CD4-positive, alpha-beta memory T cell (primary cell): ENCODE results near the gene IFI27L2. TPM values are rescaled to one million over a fixed set of nuclear protein-coding genes. Genes with fewer than 3 reads are reported as not detected.
A peak's percentile ranks its signal among the peaks of the same experiment; 100 is the strongest.

Experiments used
- CTCF ChIA-PET: fragments of 350-600 bp; sonication (Branson Sonifier 250); formaldehyde crosslinking; loops from one replicate; lab custom pipeline; 2021; ENCODE audit warnings: inconsistent platforms; ENCODE audit not compliant: partially characterized antibody; lab: Charles Lee
- POLR2A ChIA-PET: fragments of 350-600 bp; sonication (Branson Sonifier 250); formaldehyde crosslinking; loops from one replicate; lab custom pipeline; 2021; ENCODE audit not compliant: partially characterized antibody; lab: Charles Lee
- DNase-seq, 5 donors: peaks; one replicate each; pipeline versions ENCODE4 v3.0.0 to v3.0.0-alpha.2; 2020 to 2022; ENCODE audit warnings: mixed read lengths in 1 of 5
- H3K27ac ChIP-seq: one replicate; pipeline ENCODE4 v1.7.0; 2013; ENCODE audit warnings: low read depth, low read length
- H3K27me3 ChIP-seq: 2 replicates; pipeline ENCODE4 v1.7.0; 2013; ENCODE audit warnings: mild to moderate bottlenecking, low read length, moderate library complexity; ENCODE audit not compliant: insufficient read depth
- H3K36me3 ChIP-seq: 2 replicates; pipeline ENCODE4 v1.7.0; 2013; ENCODE audit warnings: mild to moderate bottlenecking, low read length, moderate library complexity; ENCODE audit not compliant: insufficient read depth
- H3K4me1 ChIP-seq: 2 replicates; pipeline ENCODE4 v1.7.0; 2013; ENCODE audit warnings: mild to moderate bottlenecking, low read length, moderate library complexity; ENCODE audit not compliant: insufficient read depth
- H3K4me3 ChIP-seq, 2 donors: one replicate each; pipeline ENCODE4 v1.7.0; 2013; ENCODE audit warnings: low read length in 2 of 2, mild to moderate bottlenecking in 1 of 2
- H3K9me3 ChIP-seq, 2 donors: one replicate each; pipeline ENCODE4 v1.7.0; 2013; ENCODE audit warnings: low read length in 2 of 2, control low read depth in 1 of 2; ENCODE audit not compliant: control insufficient read depth in 1 of 2
- H3K27ac Mint-ChIP-seq, 7 donors: one replicate each; pipeline ENCODE4 v1.8.0; 2020 to 2021; ENCODE audit warnings: mixed read lengths in 7 of 7, mild to moderate bottlenecking in 6 of 7, inconsistent platforms in 3 of 7, moderate library complexity in 3 of 7
- H3K27me3 Mint-ChIP-seq, 2 donors: one replicate each; pipeline ENCODE4 v1.8.0; 2020 to 2021; ENCODE audit warnings: mixed read lengths in 2 of 2
- H3K36me3 Mint-ChIP-seq, 2 donors: one replicate each; pipeline ENCODE4 v1.8.0; 2020 to 2021; ENCODE audit warnings: mixed read lengths in 2 of 2, inconsistent platforms in 1 of 2, mild to moderate bottlenecking in 1 of 2
- H3K4me1 Mint-ChIP-seq, 4 donors: one replicate each; pipeline ENCODE4 v1.8.0; 2020 to 2021; ENCODE audit warnings: mixed read lengths in 4 of 4, mild to moderate bottlenecking in 1 of 4
- H3K4me3 Mint-ChIP-seq, 8 donors: one replicate each; pipeline ENCODE4 v1.8.0; 2020 to 2021; ENCODE audit warnings: mixed read lengths in 8 of 8, mild to moderate bottlenecking in 7 of 8, moderate library complexity in 6 of 8, inconsistent platforms in 3 of 8
- H3K9me3 Mint-ChIP-seq, 8 donors: one replicate each; pipeline ENCODE4 v1.8.0; 2020 to 2021; ENCODE audit warnings: mixed read lengths in 8 of 8, mild to moderate bottlenecking in 5 of 8, inconsistent platforms in 3 of 8, moderate library complexity in 1 of 8
- intact Hi-C: fragments of 100-400 bp; cut with micrococcal nuclease; formaldehyde crosslinking; loops from one replicate; pipeline ENCODE4 v1.15.1; 2023
- polyA plus RNA-seq, 2 donors: library from polyadenylated mRNA; unstranded; fragments of 300-500 nt; fragmentation: Illumina TruSeq; gene quantifications; one replicate each; pipeline ENCODE4 v1.2.3, GENCODE V29; 2021
- total RNA-seq, 2 experiments: library from RNA; stranded (reverse); gene quantifications; one replicate each; pipeline ENCODE4 v1.2.3, GENCODE V29; 2021

Gene IFI27L2
- total RNA-seq, result 10 to 100 TPM; 34.0 to 38.2 TPM
- 10 to 100 TPM; 61.4 to 87.9 TPM for polyA plus RNA-seq

- Histone ChIP-seq H3K27me3 (no peaks in the 10 kb centered on the region), H3K9me3 (no peaks in the 10 kb centered on the region), H3K36me3 (no peaks in the 10 kb centered on the region), H3K4me3 (peak within 1 kb of the TSS; percentile 50 to 82), H3K27ac (peak within 1 kb of the TSS; percentile 46), H3K4me1 (peaks cover 18% of the 10 kb centered on the region)
- peaks cover 0 to 9% of the 10 kb centered on the region in 2 donors for H3K36me3 Mint-ChIP-seq
- H3K9me3 Mint-ChIP-seq, result no peaks in the 10 kb centered on the region
- peaks cover 12 to 25% (median 20%) of the 10 kb centered on the region in 4 donors for H3K4me1 Mint-ChIP-seq
- ChIA-PET CTCF (interaction anchor here (0.8 to 7.5 kb wide), 11 partner anchors 12 to 357 kb away, joined by 3 to 126 read pairs (median 4); partner anchors contain the start of genes DDX24 and IFI27L1), POLR2A (interaction anchor here (0.7 to 3.2 kb wide), 5 partner anchors 13 to 91 kb away, joined by 3 to 17 read pairs (median 4); partner anchors contain the start of genes DDX24, IFI27L1 and PPP4R4)
- intact Hi-C loops, result loop anchor here (1.0 kb wide), 1 partner anchor 48 kb away; the partner anchor contains the start of genes DDX24 and IFI27L1
- H3K27ac Mint-ChIP-seq, result peak within 1 kb of the TSS; percentile 77 to 88 (median 84)
- peak; percentile 34 to 80 (median 46) for DNase-seq
- no peaks in the 10 kb centered on the region for H3K27me3 Mint-ChIP-seq
- H3K4me3 Mint-ChIP-seq, result peak within 1 kb of the TSS; percentile 86 to 93 (median 90)
Observed at GRCh38 chr14:94129111-94129757, at the start of gene IFI27L2. TSS of gene IFI27L2 (minus strand) at chr14:94129604. CDS start at chr14:94129564, 40 bp downstream.

- no peak for DNase-seq
- intact Hi-C loops, result no loop called here
Observed at GRCh38 chr14:94177806-94178205, 48.4 kb upstream of the IFI27L2 start.

DNA sequence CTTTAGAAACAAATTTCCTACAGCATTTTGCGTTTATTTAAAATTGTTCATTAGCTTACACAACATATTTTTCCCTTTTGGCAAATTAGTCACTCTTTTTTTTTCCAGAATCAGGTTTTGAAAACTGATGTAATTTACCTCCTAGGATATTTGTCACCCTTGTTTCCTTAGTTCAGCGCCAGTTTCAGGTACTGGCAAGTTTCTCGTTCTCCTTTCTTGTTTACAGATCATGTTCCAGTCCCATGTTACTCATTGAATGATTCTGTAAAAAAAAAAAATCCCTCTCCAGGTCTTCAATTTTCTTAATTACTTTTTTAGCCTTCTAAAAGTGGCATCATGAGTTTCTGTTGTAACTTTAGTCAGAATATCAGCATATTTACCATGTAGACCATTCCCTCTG is 47.4 kb upstream of the IFI27L2 start:
- ChIA-PET CTCF (no interaction called here), POLR2A (no interaction called here)
- Histone ChIP-seq H3K4me1 (peaks cover 17% of the 10 kb centered on the region), H3K36me3 (no peaks in the 10 kb centered on the region), H3K27me3 (peaks cover 3% of the 10 kb centered on the region), H3K27ac (no peak overlapping the region), H3K4me3 (no peak overlapping the region), H3K9me3 (no peaks in the 10 kb centered on the region)
- Mint-ChIP-seq H3K4me3 (peak overlapping the region in 3 of 8 donors; percentile 7 to 39 (median 38)), H3K27ac (peak overlapping the region in 3 of 7 donors; percentile 11 to 62 (median 23)), H3K27me3 (peaks cover 2 to 9% of the 10 kb centered on the region in 2 donors), H3K36me3 (no peaks in the 10 kb centered on the region), H3K4me1 (peaks cover 22 to 39% (median 30%) of the 10 kb centered on the region in 4 donors), H3K9me3 (peaks cover 0 to 4% (median 0%) of the 10 kb centered on the region in 8 donors)
- intact Hi-C loops, result no loop called here
- DNase-seq, result no peak

More at GRCh38 chr14:94177806-94178205, 48.4 kb upstream of the IFI27L2 start:
- H3K27me3 ChIP-seq, result peaks cover 3% of the 10 kb centered on the region
- H3K36me3 ChIP-seq, result no peaks in the 10 kb centered on the region
- H3K4me1 ChIP-seq, result peaks cover 17% of the 10 kb centered on the region
- H3K4me1 Mint-ChIP-seq, result peaks cover 21 to 37% (median 30%) of the 10 kb centered on the region in 4 donors
- POLR2A ChIA-PET, result no interaction called here
- H3K4me3 Mint-ChIP-seq, result no peak overlapping the region
- no peak overlapping the region for H3K4me3 ChIP-seq
- CTCF ChIA-PET, result interaction anchor here (0.7 to 5.8 kb wide), 3 partner anchors 39 to 144 kb away, joined by 4 to 119 read pairs (median 107); no protein-coding TSS in a partner anchor
- H3K9me3 ChIP-seq, result no peaks in the 10 kb centered on the region
- H3K27ac ChIP-seq, result no peak overlapping the region
- peaks cover 0 to 4% (median 0%) of the 10 kb centered on the region in 8 donors for H3K9me3 Mint-ChIP-seq
- H3K27me3 Mint-ChIP-seq, result peaks cover 2 to 10% of the 10 kb centered on the region in 2 donors
- H3K27ac Mint-ChIP-seq, result no peak overlapping the region
- H3K36me3 Mint-ChIP-seq, result no peaks in the 10 kb centered on the region

GRCh38 chr14:94175747-94176146 is 46.3 kb upstream of the IFI27L2 start:
- H3K9me3 ChIP-seq, result no peaks in the 10 kb centered on the region
- ChIA-PET POLR2A (interaction anchor here (1.0 to 3.3 kb wide), 8 partner anchors 15 to 147 kb away, joined by 3 to 35 read pairs (median 6); partner anchors contain the start of genes DDX24, IFI27L1 and IFI27L2), CTCF (interaction anchor here (1.1 to 3.6 kb wide), 6 partner anchors 33 to 1068 kb away, joined by 3 to 27 read pairs (median 4); no protein-coding TSS in a partner anchor)
- H3K9me3 Mint-ChIP-seq, result peaks cover 0 to 4% (median 0%) of the 10 kb centered on the region in 8 donors
- peak overlapping the region; percentile 78 to 89 (median 82) for H3K4me3 Mint-ChIP-seq
- no peaks in the 10 kb centered on the region for H3K36me3 Mint-ChIP-seq
- H3K36me3 ChIP-seq, result no peaks in the 10 kb centered on the region
- H3K4me1 Mint-ChIP-seq, result peaks cover 19 to 34% (median 26%) of the 10 kb centered on the region in 4 donors
- no peak overlapping the region for H3K27ac ChIP-seq
- H3K4me1 ChIP-seq, result peaks cover 11% of the 10 kb centered on the region
- H3K27ac Mint-ChIP-seq, result peak overlapping the region in 5 of 7 donors; percentile 22 to 87 (median 67)
- no peak for DNase-seq
- intact Hi-C loops, result loop anchor here (2.0 kb wide), 1 partner anchor 213 kb away; no protein-coding TSS in a partner anchor
- peaks cover 3% of the 10 kb centered on the region for H3K27me3 ChIP-seq
- H3K27me3 Mint-ChIP-seq, result peaks cover 0 to 7% of the 10 kb centered on the region in 2 donors
- H3K4me3 ChIP-seq, result no peak overlapping the region

DNA sequence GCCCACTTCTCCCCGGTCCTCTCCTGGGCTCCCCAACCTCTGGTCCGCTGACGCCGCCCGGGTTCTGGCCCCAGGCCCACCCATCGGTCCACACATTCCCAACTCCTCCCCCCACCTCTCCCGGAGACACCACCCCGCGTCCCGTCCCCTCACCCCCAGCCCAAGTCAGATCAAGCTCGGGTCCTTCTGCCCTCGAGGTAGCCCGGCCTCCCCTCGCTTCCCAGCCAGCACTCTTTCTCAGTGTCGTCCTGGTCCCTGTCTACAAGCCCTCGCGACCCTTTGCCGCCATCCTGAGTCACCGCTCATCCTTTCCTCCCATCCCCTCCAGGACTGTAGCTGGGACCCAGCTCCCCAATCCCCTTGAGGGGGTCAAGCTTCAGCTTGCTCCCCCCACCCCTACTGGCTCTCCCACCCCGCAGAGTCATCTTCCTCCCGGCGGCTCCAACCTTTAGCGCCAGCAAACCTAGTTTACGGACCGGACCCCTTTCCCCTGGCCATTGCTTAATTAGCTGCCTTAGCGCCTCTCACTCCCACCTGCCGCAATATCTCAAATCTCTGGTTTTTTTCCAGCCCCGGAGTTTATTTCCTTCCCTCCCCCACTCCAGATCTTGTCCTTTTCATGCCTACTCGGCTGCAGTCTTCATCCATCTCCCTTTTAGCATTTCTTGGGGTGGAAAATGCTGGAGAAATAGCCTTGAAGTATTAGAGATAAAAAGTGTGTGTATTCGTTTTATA is 45.8 kb upstream of the IFI27L2 start:
- POLR2A ChIA-PET, result interaction anchor here (0.6 to 3.3 kb wide), 11 partner anchors 14 to 212 kb away, joined by 3 to 35 read pairs (median 4); partner anchors contain the start of genes DDX24, IFI27L1, IFI27L2 and OTUB2
- no peaks in the 10 kb centered on the region for H3K36me3 ChIP-seq
- no peaks in the 10 kb centered on the region for H3K9me3 ChIP-seq
- peak overlapping the region; percentile 58 to 87 (median 72) for H3K27ac Mint-ChIP-seq
- H3K4me3 ChIP-seq, result peak overlapping the region in 1 of 2 donors; percentile 48
- H3K4me1 ChIP-seq, result peaks cover 6% of the 10 kb centered on the region
- intact Hi-C loops, result loop anchor here (2.0 kb wide), 1 partner anchor 212 kb away; no protein-coding TSS in a partner anchor
- peaks cover 16 to 28% (median 21%) of the 10 kb centered on the region in 4 donors for H3K4me1 Mint-ChIP-seq
- H3K36me3 Mint-ChIP-seq, result no peaks in the 10 kb centered on the region
- DNase-seq, result peak in 2 of 5 donors; percentile 6 to 12
- CTCF ChIA-PET, result interaction anchor here (1.1 to 3.6 kb wide), 6 partner anchors 32 to 1068 kb away, joined by 3 to 27 read pairs (median 4); no protein-coding TSS in a partner anchor
- H3K27me3 Mint-ChIP-seq, result peaks cover 0 to 7% of the 10 kb centered on the region in 2 donors
- peaks cover 3% of the 10 kb centered on the region for H3K27me3 ChIP-seq
- peak overlapping the region; percentile 78 to 89 (median 82) for H3K4me3 Mint-ChIP-seq
- H3K9me3 Mint-ChIP-seq, result peaks cover 0 to 4% (median 0%) of the 10 kb centered on the region in 8 donors
- peak overlapping the region; percentile 26 for H3K27ac ChIP-seq

- H3K27ac ChIP-seq, result peak overlapping the region; percentile 26
- CTCF ChIA-PET, result interaction anchor here (1.1 to 3.6 kb wide), 4 partner anchors 32 to 235 kb away, joined by 3 to 27 read pairs (median 9); no protein-coding TSS in a partner anchor
- H3K36me3 Mint-ChIP-seq, result no peaks in the 10 kb centered on the region
- DNase-seq, result no peak
- H3K4me3 ChIP-seq, result peak overlapping the region in 1 of 2 donors; percentile 48
- H3K27me3 Mint-ChIP-seq, result peaks cover 0 to 7% of the 10 kb centered on the region in 2 donors
- peaks cover 3% of the 10 kb centered on the region for H3K27me3 ChIP-seq
- H3K4me1 ChIP-seq, result peaks cover 6% of the 10 kb centered on the region
- peak overlapping the region in 1 of 7 donors; percentile 67 for H3K27ac Mint-ChIP-seq
- POLR2A ChIA-PET, result interaction anchor here (0.6 to 3.3 kb wide), 9 partner anchors 13 to 211 kb away, joined by 3 to 35 read pairs (median 4); partner anchors contain the start of genes DDX24, IFI27L1, IFI27L2 and OTUB2
- intact Hi-C loops, result loop anchor here (1.0 to 2.0 kb wide), 2 partner anchors 16 to 212 kb away; no protein-coding TSS in a partner anchor
- peaks cover 16 to 28% (median 21%) of the 10 kb centered on the region in 4 donors for H3K4me1 Mint-ChIP-seq
- no peaks in the 10 kb centered on the region for H3K36me3 ChIP-seq
- H3K4me3 Mint-ChIP-seq, result peak overlapping the region; percentile 58 to 89 (median 82)
- H3K9me3 ChIP-seq, result no peaks in the 10 kb centered on the region
- H3K9me3 Mint-ChIP-seq, result peaks cover 0 to 4% (median 0%) of the 10 kb centered on the region in 8 donors
Observed at GRCh38 chr14:94174604-94175010, 45.2 kb upstream of the IFI27L2 start.
